ENCODE results near the gene MEF2B. TPM values are rescaled to one million over a fixed set of nuclear protein-coding genes. Genes with fewer than 3 reads are reported as not detected.

Gene MEF2B
- 1 to 10 TPM; 2.2 to 3.6 TPM for total RNA-seq

DNA sequence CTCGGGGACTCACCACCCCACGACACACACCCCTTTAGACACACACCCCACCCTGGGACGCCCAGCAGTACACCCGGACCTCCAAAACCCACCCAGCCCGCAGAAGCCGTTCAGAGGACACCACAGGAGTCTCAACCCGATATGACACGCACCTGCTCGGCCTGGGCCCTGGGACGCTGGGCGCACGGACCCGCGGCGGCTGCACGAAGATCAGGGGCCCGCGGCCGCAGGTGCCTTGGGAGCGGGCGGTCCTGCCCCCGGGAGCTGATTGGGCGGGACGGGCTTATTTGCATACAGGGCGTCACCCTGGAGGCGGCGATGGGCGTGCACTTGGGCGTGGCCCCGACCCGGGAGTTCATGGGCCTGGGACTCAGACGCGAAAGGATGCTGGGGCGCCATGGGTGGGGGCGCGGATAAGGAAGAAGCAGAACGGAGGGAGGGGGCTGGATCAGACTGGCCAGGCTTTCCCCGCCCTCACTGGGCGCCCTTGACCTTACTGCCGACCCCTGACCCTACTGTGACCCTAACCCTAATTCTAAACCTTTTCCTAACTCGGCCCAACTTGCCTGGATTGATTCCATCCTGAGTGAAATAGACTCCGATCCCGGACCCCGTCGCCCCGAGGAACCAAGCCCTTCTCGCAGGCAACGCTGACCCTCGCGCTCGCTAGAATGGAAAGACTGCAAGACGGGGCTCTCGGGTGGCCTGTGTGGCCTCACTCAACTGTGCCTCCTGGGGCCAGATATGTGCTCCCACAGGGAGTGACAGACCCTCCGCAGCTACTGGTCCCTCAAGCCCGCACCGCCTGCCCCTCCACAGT, at the start of gene MEF2B:
TSS of gene MEF2B (minus strand) at position 211 of the 820 bp plus-strand sequence. CDS start 19,528 bp downstream, outside the sequence.
- no peaks in the 10 kb centered on the region for H3K27me3 Mint-ChIP-seq (ENCODE audit: low read depth)
- ATAC-seq (peak; percentile 95), DNase-seq (peak; percentile 82)
- peak within 1 kb of the TSS; percentile 5 for H3K4me3 Mint-ChIP-seq
- H3K27ac Mint-ChIP-seq: no peak within 1 kb of the TSS
- POLR2A ChIA-PET: no interaction called here
- no peaks in the 10 kb centered on the region for H3K9me3 Mint-ChIP-seq (ENCODE audit: insufficient read depth)
- peaks cover 15% of the 10 kb centered on the region for H3K4me1 Mint-ChIP-seq (ENCODE audit: low read depth)
- H3K36me3 Mint-ChIP-seq (ENCODE audit: low read depth): peaks cover 9% of the 10 kb centered on the region
- CTCF ChIA-PET: interaction anchor here (1.0 to 1.2 kb wide), 2 partner anchors 24 to 55 kb away, joined by 3 to 4 read pairs; no protein-coding TSS in a partner anchor

DNA sequence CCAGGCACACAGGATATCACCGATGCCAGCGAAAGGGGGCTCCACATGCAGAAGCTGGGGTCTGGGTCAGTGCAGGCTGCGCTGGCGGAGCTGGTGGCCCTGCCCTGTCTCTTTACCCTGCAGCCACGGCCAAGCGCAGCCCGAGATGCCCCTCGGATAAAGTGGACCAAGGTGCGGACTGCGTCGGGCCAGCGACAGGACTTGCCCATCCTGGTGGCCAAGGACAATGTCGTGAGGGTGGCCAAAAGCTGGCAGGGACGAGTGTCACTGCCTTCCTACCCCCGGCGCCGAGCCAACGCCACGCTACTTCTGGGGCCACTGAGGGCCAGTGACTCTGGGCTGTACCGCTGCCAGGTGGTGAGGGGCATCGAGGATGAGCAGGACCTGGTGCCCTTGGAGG, 48.8 kb upstream of the MEF2B start:
- CTCF ChIA-PET: no interaction called here
- no peaks in the 10 kb centered on the region for H3K9me3 Mint-ChIP-seq (ENCODE audit: insufficient read depth)
- DNase-seq (no peak), ATAC-seq (no peak)
- POLR2A ChIA-PET: no interaction called here
- H3K27ac Mint-ChIP-seq: no peak overlapping the region
- H3K27me3 Mint-ChIP-seq (ENCODE audit: low read depth): peaks cover 14% of the 10 kb centered on the region
- H3K4me3 Mint-ChIP-seq: no peak overlapping the region
- no peaks in the 10 kb centered on the region for H3K36me3 Mint-ChIP-seq (ENCODE audit: low read depth)
- H3K4me1 Mint-ChIP-seq (ENCODE audit: low read depth): no peaks in the 10 kb centered on the region

DNA sequence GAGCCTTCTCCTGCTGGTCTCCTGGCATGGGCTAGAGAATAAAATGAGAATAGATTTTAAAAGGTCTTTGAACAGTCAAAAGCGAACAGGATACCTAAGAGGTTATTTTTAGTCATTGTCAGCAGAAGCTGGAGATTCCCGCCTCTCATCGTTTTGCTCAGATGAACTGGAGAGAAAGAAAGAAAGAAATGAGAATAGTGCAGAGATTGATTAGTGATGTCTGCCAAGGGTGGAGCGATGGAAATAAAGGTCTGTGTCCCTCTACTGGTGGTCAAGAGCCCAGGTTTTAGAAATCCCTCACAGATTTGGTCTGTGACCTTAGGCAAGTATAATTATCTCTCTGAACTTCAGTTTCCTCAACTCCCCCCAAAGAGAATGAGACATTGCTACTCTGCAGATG, 47.0 kb upstream of the MEF2B start:
- ChIA-PET CTCF (interaction anchor here (1.4 kb wide), 1 partner anchor 14 kb away, joined by 3 read pairs; the partner anchor contains the start of gene NR2C2AP), POLR2A (no interaction called here)
- Mint-ChIP-seq H3K4me1 (ENCODE audit: low read depth) (no peaks in the 10 kb centered on the region), H3K9me3 (ENCODE audit: insufficient read depth) (no peaks in the 10 kb centered on the region), H3K27ac (no peak overlapping the region), H3K36me3 (ENCODE audit: low read depth) (no peaks in the 10 kb centered on the region), H3K4me3 (no peak overlapping the region), H3K27me3 (ENCODE audit: low read depth) (peaks cover 24% of the 10 kb centered on the region)
- no peak for ATAC-seq
- no peak for DNase-seq

DNA sequence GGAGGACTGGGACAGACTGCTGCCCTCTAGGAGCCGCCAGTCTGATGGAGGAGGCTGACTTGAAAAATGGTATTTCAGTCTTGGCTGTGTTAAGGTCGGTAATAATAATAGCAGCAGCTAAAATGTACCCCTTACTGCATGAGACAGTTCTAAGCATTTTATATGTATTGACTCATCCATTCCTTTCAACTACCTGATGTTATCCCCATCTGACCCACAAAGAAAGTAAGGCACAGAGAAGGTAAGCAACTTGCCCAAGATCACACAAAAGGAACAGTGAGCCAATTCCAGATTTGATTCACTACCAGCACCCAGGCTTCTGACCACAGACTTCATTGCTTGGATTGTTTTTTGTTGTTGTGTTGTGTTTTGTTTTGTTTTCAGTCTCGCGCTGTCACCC, 45.7 kb upstream of the MEF2B start:
- POLR2A ChIA-PET: no interaction called here
- Mint-ChIP-seq H3K27ac (no peak overlapping the region), H3K4me3 (no peak overlapping the region), H3K36me3 (ENCODE audit: low read depth) (no peaks in the 10 kb centered on the region), H3K4me1 (ENCODE audit: low read depth) (no peaks in the 10 kb centered on the region), H3K27me3 (ENCODE audit: low read depth) (peaks cover 34% of the 10 kb centered on the region), H3K9me3 (ENCODE audit: insufficient read depth) (no peaks in the 10 kb centered on the region)
- ATAC-seq: no peak
- DNase-seq: no peak
- CTCF ChIA-PET: interaction anchor here (0.8 kb wide), 1 partner anchor 41 kb away, joined by 3 read pairs; no protein-coding TSS in a partner anchor

DNA sequence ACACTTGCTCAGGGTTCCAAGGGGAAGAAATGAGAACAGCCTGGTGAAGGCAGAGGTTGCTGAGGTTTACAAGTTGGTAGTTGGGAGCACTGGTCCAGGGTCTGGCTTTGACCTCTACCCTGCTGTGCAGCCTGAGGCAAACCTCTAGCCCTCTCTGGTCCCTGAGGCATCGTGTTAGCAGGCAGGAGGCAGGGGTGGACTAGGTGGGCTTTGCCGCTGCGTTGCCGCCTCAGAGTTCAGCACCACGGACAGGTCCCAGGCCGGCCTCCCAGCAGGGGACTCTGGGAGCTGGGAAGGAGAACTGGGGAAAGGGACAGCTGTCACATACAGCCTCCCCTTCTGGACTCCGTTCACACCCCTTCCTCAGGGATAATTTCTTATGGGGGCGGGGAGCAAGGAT, 44.8 kb upstream of the MEF2B start:
- ChIA-PET POLR2A (no interaction called here), CTCF (no interaction called here)
- Mint-ChIP-seq H3K9me3 (ENCODE audit: insufficient read depth) (no peaks in the 10 kb centered on the region), H3K27ac (no peak overlapping the region), H3K27me3 (ENCODE audit: low read depth) (peaks cover 36% of the 10 kb centered on the region), H3K4me3 (no peak overlapping the region), H3K36me3 (ENCODE audit: low read depth) (no peaks in the 10 kb centered on the region), H3K4me1 (ENCODE audit: low read depth) (no peaks in the 10 kb centered on the region)
- DNase-seq (peak; percentile 62), ATAC-seq (peak; percentile 68)

DNA sequence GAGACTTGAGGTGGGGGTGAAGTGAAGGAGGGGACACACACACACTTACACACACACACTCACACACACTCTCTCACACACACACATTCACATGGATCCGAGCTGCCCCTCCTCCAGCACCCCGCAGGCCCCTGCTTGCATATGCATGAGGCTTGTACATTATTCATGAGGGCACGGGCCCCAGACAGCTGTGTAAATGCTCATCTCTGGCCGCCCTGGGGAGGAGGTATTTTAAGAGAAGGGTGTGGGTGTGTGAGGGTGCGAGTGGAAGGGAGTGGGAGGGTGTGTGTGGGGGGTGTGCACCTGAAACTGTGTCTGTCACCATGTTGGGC, 44.1 kb upstream of the MEF2B start:
- H3K27me3 Mint-ChIP-seq (ENCODE audit: low read depth): peaks cover 36% of the 10 kb centered on the region
- ATAC-seq (no peak), DNase-seq (no peak)
- no peak overlapping the region for H3K4me3 Mint-ChIP-seq
- ChIA-PET CTCF (no interaction called here), POLR2A (no interaction called here)
- H3K4me1 Mint-ChIP-seq (ENCODE audit: low read depth): no peaks in the 10 kb centered on the region
- H3K9me3 Mint-ChIP-seq (ENCODE audit: insufficient read depth): no peaks in the 10 kb centered on the region
- H3K36me3 Mint-ChIP-seq (ENCODE audit: low read depth): no peaks in the 10 kb centered on the region
- H3K27ac Mint-ChIP-seq: no peak overlapping the region

DNA sequence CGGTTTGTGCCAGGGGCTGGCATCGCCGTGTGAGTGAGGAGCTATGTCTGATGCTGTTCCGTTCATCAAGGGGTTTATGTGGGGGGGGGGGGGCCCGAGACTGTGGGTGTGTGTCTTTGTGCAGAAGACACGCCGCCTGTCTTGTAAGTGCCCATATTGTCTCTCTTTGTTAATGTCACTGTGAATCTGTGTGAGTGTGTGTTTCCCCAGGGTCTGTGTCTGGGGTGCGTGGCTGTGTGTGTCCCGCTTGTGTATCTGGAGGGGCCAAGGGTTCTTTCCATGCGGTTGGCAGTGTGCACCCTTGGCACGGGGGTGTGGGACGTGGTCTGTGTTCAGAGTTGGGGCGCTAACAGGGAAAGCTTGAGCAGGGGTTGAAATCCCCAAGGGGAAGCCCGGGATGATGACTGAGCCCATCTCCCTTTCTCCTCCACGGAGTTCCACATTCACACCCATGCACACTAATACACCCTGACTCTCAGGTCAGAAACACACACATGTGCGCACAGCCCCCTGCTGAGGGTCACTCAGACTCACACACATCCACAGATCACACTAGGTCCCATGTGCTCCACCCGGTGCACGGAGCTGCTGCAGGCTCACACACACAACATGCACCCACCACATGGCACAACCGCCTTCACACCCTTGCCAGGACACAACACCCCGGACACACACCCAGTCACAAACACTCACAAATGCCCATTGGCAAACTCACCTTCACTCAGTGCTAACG, 43.5 kb upstream of the MEF2B start:
- Mint-ChIP-seq H3K27ac (no peak overlapping the region), H3K4me3 (no peak overlapping the region), H3K9me3 (ENCODE audit: insufficient read depth) (no peaks in the 10 kb centered on the region), H3K4me1 (ENCODE audit: low read depth) (no peaks in the 10 kb centered on the region), H3K27me3 (ENCODE audit: low read depth) (peaks cover 36% of the 10 kb centered on the region), H3K36me3 (ENCODE audit: low read depth) (no peaks in the 10 kb centered on the region)
- no peak for ATAC-seq
- CTCF ChIA-PET: no interaction called here
- no peak for DNase-seq
- POLR2A ChIA-PET: no interaction called here

DNA sequence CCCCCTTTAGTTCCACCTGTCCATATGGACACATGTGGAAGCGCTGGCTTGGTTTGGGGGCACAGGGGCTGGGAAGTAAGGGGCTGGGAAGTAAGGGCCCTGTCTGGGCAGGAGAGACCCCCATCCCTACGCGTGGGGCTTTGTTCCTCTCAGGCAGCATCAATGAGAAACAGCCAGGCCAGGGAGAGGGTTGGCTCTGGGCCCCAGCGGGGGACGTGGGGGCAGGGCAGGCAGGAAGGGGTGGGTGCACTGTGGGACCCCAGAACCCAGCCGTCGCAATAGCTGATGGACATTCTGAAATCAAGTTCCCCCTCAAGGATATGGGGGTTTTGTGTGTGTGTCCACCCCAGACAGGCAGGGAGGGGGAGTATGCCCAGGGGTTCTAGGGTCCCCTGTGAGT, 42.9 kb upstream of the MEF2B start:
- DNase-seq: no peak
- peaks cover under 1% of the 10 kb centered on the region for H3K4me1 Mint-ChIP-seq (ENCODE audit: low read depth)
- no peak overlapping the region for H3K27ac Mint-ChIP-seq
- no peak overlapping the region for H3K4me3 Mint-ChIP-seq
- ChIA-PET POLR2A (interaction anchor here (0.7 kb wide), 1 partner anchor 141 kb away, joined by 3 read pairs; no protein-coding TSS in a partner anchor), CTCF (no interaction called here)
- no peaks in the 10 kb centered on the region for H3K9me3 Mint-ChIP-seq (ENCODE audit: insufficient read depth)
- ATAC-seq: no peak
- H3K36me3 Mint-ChIP-seq (ENCODE audit: low read depth): no peaks in the 10 kb centered on the region
- peaks cover 36% of the 10 kb centered on the region for H3K27me3 Mint-ChIP-seq (ENCODE audit: low read depth)

DNA sequence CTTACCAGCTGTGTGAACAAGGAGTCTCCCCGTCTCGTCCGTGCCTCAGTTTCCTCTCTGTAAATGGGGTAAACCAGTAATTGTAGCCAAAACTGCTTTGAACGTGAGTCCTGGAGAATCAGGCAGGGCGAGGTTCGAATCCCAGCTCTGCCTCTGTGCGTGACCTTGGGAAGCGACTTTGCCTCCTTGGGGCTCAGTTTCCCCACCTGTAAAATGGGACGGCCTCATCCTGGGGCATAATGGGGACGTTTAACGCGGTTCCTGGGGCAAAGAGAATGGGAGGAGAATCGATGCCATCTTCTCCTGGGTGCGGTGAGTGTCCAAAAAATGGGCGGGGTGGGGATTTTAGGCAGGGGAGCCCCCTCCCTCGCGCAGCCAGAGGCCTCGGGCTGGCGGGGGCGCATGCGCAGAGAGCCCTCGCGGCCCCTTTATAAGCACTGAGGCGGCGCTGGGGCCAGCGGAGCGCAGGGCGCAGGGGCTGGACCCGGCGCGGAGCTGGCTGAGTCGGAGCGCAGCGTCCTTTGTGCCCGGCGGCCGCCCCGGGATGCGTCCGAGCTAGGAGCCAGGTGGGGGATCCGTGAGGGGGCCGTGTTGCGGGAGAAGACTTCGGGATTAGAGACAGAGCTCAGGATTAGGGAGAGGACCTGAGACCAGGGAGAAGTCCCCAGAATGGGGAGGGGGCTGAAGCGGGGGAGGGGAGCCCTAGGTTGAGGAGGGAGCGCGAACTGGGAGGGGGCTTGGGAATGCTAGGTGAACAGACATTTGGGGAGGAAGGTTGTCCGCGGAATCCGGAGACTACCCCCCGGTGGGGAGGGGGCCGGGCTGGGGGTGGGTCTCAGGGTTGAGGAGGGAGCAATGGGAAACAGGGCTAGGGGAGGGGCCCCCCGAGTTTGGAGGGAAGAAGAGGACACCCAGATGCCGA, 41.7 kb upstream of the MEF2B start, which contains the start of gene NCAN:
TSS of gene NCAN (plus strand) at position 460 of the 922 bp plus-strand sequence. CDS start 4,996 bp downstream, outside the sequence.
- peaks cover 44% of the 10 kb centered on the region for H3K27me3 Mint-ChIP-seq (ENCODE audit: low read depth)
- H3K27ac Mint-ChIP-seq: no peak within 1 kb of the TSS
- CTCF ChIA-PET: no interaction called here
- peaks cover 1% of the 10 kb centered on the region for H3K36me3 Mint-ChIP-seq (ENCODE audit: low read depth)
- no peak for DNase-seq
- H3K4me3 Mint-ChIP-seq: no peak within 1 kb of the TSS
- no peaks in the 10 kb centered on the region for H3K9me3 Mint-ChIP-seq (ENCODE audit: insufficient read depth)
- POLR2A ChIA-PET: interaction anchor here (0.7 kb wide), 1 partner anchor 140 kb away, joined by 3 read pairs; no protein-coding TSS in a partner anchor
- ATAC-seq: no peak
- peaks cover 12% of the 10 kb centered on the region for H3K4me1 Mint-ChIP-seq (ENCODE audit: low read depth)

DNA sequence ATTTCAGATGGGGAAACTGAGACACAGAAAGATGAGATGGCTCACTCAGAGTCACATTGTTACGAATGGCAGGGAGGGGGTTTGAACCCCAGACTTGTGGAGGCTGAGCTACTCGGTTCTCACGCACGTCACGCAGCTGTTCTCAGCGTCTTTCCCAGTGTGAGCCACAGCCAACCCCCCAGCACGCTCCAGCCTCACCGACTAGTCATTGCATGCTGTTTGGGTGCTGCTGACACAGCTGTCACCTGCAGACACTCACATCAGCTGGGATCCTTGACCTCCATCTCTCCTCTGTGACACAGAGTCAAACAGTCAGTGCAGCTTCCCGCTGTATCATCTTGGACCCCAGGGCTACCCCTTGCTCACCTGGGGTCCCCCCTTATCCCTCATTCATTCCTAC, 39.3 kb upstream of the MEF2B start:
- CTCF ChIA-PET: no interaction called here
- no peak for DNase-seq
- Mint-ChIP-seq H3K27me3 (ENCODE audit: low read depth) (peaks cover 40% of the 10 kb centered on the region), H3K4me1 (ENCODE audit: low read depth) (peaks cover 33% of the 10 kb centered on the region), H3K36me3 (ENCODE audit: low read depth) (peaks cover 1% of the 10 kb centered on the region), H3K4me3 (no peak overlapping the region), H3K9me3 (ENCODE audit: insufficient read depth) (no peaks in the 10 kb centered on the region), H3K27ac (no peak overlapping the region)
- ATAC-seq: no peak
- POLR2A ChIA-PET: no interaction called here

DNA sequence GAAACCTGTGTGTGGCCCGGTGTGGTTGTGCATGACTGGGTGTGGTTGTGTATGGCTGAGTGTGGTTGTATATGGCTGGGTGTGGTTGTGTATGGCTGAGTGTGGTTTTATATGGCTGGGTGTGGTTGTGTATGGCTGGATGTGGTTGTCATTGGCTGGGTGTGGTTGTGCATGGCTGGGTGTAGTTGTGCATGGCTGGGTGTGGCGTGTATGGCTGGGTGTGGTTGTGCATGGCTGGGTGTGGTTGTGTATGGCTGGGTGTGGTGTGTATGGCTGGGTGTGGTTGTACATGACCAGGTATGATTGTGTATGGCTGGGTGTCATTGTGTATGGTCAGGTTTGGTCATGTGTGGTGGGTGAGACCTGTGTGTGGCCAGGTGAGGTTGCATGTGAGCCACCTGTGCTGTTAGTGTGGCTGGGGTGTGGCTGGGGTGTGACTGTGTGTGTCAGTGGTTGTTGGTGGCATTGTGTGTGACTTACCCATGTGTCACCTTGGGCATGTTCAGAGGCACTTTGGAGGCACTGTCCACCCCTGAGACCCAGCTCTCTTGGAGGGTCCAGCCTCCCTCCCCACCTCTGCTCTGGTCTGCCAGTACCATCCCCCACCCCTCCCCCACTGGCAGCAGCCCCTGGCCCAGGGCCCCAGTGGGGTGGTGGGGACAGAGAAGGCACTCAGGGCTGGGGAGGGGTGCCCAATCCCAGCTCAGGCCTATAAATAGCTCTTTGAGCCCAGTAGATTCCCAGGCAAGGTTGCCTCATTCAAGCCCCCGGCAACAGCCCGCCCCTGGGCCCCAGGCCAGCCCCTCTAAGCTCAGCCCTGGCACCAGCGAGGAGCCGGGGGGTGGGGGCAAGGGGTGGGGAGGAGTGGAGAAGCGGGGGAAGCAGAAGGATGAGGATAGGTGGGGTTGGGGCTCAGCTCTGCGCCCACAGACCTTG, 37.8 kb upstream of the MEF2B start:
- ChIA-PET POLR2A (no interaction called here), CTCF (no interaction called here)
- Mint-ChIP-seq H3K4me1 (ENCODE audit: low read depth) (peaks cover 36% of the 10 kb centered on the region), H3K36me3 (ENCODE audit: low read depth) (peaks cover 4% of the 10 kb centered on the region), H3K9me3 (ENCODE audit: insufficient read depth) (no peaks in the 10 kb centered on the region), H3K27me3 (ENCODE audit: low read depth) (peaks cover 26% of the 10 kb centered on the region), H3K4me3 (no peak overlapping the region), H3K27ac (peak overlapping the region; percentile 67)
- ATAC-seq (no peak), DNase-seq (no peak)

Data from activated CD8-positive, alpha-beta T cell treated with anti-CD3 and anti-CD28 coated beads, Interleukin-2, amount 10 ng/mL, durations not matched to agents 7 days and 5 days (primary cell).